Mammary epithelial cell (primary cell): ENCODE measurements around the gene RTN4RL1.

Source experiments
- EZH2 ChIP-seq: IDR thresholded peaks from 2 replicates; pipeline ENCODE4 v1.6.1; 2012; ENCODE audit warnings: low read length, inconsistent platforms, borderline replicate concordance
- TF ChIP-seq, protein P1 (sequence below), 2 donors: IDR thresholded peaks in 1 of 2; conservative IDR thresholded peaks in 1 of 2; 2 replicates each; pipeline ENCODE4 v1.5.1; 2011 to 2012; ENCODE audit warnings: inconsistent platforms in 2 of 2, low read length in 2 of 2, mild to moderate bottlenecking in 2 of 2, control low read depth in 1 of 2, low read depth in 1 of 2; ENCODE audit not compliant: insufficient read depth in 1 of 2; ENCODE audit errors: extremely low read depth in 1 of 2

DNA sequence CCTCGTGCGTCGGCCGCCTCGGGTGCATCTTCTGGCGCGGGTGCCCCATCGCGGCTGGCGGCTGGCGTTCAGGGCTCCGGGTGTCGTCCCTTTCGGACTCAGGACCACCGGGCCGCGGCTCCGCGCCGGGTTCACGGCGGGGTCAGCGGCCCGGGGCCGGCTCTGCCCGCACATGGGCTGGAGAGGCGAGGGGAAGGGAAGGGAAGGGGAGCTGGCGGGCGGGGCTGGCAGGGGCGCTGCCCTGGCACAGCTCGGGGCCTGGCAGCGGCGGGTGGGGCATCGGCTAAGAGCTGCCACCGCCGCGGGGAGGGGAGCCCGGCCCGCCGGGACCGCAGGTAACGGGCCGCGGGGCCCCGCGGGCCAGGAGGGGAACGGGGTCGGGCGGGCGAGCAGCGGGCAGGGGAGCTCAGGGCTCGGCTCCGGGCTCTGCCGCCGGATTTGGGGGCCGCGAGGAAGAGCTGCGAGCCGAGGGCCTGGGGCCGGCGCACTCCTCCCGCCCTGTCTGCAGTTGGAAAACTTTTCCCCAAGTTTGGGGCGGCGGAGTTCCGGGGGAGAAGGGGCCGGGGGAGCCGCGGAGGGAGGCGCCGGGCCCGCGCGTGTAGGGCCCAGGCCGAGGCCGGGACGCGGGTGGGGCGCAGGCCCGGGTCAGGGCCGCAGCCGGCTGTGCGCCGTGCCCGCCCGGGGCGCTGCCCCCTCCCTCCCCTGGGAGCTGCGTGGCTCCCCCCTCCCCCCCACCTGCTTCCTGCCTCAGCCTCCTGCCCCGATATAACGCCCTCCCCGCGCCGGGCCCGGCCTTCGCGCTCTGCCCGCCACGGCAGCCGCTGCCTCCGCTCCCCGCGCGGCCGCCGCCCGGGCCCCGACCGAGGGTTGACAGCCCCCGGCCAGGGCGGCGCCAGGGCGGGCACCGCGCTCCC is 30.4 kb upstream of the RTN4RL1 start:
- TF ChIP-seq, protein P1, sequence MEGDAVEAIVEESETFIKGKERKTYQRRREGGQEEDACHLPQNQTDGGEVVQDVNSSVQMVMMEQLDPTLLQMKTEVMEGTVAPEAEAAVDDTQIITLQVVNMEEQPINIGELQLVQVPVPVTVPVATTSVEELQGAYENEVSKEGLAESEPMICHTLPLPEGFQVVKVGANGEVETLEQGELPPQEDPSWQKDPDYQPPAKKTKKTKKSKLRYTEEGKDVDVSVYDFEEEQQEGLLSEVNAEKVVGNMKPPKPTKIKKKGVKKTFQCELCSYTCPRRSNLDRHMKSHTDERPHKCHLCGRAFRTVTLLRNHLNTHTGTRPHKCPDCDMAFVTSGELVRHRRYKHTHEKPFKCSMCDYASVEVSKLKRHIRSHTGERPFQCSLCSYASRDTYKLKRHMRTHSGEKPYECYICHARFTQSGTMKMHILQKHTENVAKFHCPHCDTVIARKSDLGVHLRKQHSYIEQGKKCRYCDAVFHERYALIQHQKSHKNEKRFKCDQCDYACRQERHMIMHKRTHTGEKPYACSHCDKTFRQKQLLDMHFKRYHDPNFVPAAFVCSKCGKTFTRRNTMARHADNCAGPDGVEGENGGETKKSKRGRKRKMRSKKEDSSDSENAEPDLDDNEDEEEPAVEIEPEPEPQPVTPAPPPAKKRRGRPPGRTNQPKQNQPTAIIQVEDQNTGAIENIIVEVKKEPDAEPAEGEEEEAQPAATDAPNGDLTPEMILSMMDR (conservative IDR thresholded peaks at IDR 0.05 in 1 of 2, IDR thresholded peaks at IDR 0.05 in 1 of 2; ENCODE audit: extremely low read depth in 1 of 2, insufficient read depth in 1 of 2, low read depth in 1 of 2, low read length in 2 of 2) = no peak
- no peak for TF ChIP-seq EZH2
